Epithelial cell of proximal tubule (primary cell): ENCODE results near the gene SAMD4A. TPM values are rescaled to one million over a fixed set of nuclear protein-coding genes. Genes with fewer than 3 reads are reported as not detected.
A peak's percentile ranks its signal among the peaks of the same experiment; 100 is the strongest.

Experiments
- DNase-seq: peaks from one replicate; pipeline ENCODE4 v3.0.0-alpha.2; 2011; ENCODE audit warnings: low read depth
- H3K4me3 ChIP-seq: 2 replicates; pipeline ENCODE4 v1.5.1; 2011; ENCODE audit warnings: low read depth, mild to moderate bottlenecking, low read length
- CTCF ChIP-seq: conservative IDR thresholded peaks from 2 replicates; pipeline ENCODE4 v1.5.1; 2012; ENCODE audit warnings: low read depth, mild to moderate bottlenecking, low read length
- total RNA-seq: library from RNA; depleted of rRNA; stranded (reverse); fragments of >200 nt; gene quantifications from 2 replicates; pipeline ENCODE4 v1.2.3, GENCODE V29; 2015

The SAMD4A gene
- total RNA-seq, 1 donor from 2014 or later, result 18.9 TPM

GRCh38 chr14:54807881-54808280 is 241.0 kb downstream of the SAMD4A start:
- no peak overlapping the region for H3K4me3 ChIP-seq
- DNase-seq, result no peak
- no peak for TF ChIP-seq CTCF

GRCh38 chr14:54808326-54809161 is 241.6 kb downstream of the SAMD4A start:
- H3K4me3 ChIP-seq, result no peak overlapping the region
- TF ChIP-seq CTCF, result no peak
- DNase-seq, result no peak

- H3K4me3 ChIP-seq, result no peak overlapping the region
- no peak for TF ChIP-seq CTCF
- DNase-seq, result no peak
Measured at GRCh38 chr14:54809767-54810166, 242.8 kb downstream of the SAMD4A start.

GRCh38 chr14:54812617-54813016 is 245.7 kb downstream of the SAMD4A start:
- TF ChIP-seq CTCF, result no peak
- DNase-seq, result no peak

GRCh38 chr14:54813081-54813480 is 246.2 kb downstream of the SAMD4A start:
- no peak for TF ChIP-seq CTCF
- no peak overlapping the region for H3K4me3 ChIP-seq
- no peak for DNase-seq

More at GRCh38 chr14:54812617-54813016, 245.7 kb downstream of the SAMD4A start:
- no peak overlapping the region for H3K4me3 ChIP-seq

GRCh38 chr14:54814076-54814475 is 247.1 kb downstream of the SAMD4A start:
- DNase-seq, result no peak
- H3K4me3 ChIP-seq, result no peak overlapping the region
- TF ChIP-seq CTCF, result peak; percentile 37

GRCh38 chr14:54815016-54815415 is 248.1 kb downstream of the SAMD4A start:
- DNase-seq, result peak; percentile 46
- no peak for TF ChIP-seq CTCF
- peak overlapping the region; percentile 7 for H3K4me3 ChIP-seq
